Measurements from ENCODE around the gene ADGRG3.
"Not testable (repeated sequence)": the region's sequence is repeated elsewhere in the genome, so short reads cannot be mapped to it uniquely, and the experiment has no call there.

ADGRG3 gene

DNA sequence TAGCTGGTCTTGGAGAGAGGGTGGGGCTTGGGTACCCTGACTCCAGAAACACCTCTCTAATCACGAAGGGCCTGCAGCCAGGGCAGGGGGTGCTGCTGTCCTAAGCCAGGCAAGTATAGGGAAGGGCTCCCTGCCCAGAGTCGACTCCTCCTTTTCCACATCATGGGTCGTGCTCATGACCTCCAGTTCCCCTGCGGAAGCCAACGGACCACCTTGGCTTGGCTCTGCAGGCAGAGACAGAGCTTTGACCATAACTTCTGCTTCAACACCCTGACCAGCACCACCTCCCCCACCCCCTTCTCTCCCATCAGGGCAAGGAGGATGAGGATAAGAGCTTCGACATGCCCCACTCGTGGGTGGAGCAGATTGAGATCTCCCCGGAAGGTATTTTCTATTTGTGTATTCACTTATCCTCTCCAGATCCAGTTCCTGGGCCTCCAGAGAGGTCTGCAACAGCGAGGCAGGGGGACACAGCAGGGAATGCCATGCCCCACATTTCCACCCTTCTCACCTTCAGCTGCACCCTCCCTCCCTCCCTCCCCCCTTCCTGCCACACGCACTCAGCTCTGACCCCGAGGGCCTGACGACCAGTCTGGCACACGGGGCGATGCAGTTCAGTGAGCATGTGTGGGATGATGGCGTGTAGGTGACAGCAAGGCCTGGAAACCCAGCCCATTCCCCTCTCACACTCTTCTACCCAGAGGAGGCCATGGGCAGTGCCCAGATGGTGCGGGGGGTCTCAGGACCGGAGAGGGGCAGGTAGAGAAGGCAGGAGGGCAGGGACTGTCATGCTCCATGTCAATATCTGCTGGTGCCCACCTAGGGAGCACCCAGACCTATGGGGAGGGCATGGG, 53.5 kb downstream of the ADGRG3 start:
- DNase-seq (ENCODE audit: low spot score) = no peak

DNA sequence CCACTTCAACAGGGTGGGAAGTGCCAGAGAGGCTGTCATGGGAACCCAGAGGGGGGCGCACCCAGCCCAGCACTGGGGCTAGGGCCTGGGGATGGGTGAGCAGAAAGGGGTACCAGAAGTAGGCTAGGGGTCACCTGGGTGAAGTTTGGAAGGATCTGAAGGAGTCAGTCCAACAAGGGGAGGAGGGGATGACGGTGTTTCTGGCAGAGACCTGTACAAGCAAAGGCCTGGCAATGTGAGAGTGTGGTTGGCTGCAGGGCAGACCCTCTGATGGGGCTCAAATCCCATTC, 54.0 kb downstream of the ADGRG3 start:
- no peak for DNase-seq (ENCODE audit: low spot score)

DNA sequence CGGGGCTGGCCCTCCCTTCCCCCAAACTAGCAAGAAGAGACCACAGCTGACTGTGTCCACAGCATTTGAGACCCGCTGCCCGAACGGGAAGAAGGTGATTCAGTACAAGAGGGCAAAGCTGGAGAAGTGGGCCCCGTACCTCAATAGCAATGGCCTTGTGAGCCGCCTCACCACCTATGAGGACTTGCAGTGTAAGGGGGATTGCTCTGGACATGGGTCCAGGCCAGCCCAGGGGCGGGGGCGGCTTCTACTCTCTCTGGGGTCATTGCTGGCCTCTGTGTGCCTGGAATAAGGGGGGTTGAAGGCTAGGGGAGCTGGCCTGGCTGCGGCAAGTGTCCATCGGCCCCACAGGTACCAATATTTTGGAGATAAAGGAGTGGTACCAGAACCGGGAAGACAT, 54.5 kb downstream of the ADGRG3 start:
- DNase-seq (ENCODE audit: low spot score) = no peak

DNA sequence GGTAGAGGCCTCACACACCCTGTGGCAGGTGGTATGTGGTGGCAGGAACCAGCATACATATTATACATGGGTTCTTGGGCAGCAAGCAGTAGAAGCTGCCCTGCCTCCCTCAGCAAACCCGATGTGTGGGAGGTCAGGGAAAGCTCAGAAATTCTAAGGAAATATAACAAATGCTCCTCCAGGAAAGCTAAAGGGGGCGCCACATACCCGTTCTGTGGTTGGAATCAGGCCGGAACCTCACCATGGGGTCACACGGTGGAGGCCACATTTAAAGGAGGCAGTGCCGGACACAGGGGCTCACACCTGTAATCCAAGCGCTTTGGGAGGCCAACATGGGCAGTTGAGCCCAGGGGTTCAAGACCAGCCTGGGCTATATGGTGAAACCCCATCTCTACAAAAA, 55.1 kb downstream of the ADGRG3 start:
- DNase-seq (ENCODE audit: low spot score) = peak; percentile 50

DNA sequence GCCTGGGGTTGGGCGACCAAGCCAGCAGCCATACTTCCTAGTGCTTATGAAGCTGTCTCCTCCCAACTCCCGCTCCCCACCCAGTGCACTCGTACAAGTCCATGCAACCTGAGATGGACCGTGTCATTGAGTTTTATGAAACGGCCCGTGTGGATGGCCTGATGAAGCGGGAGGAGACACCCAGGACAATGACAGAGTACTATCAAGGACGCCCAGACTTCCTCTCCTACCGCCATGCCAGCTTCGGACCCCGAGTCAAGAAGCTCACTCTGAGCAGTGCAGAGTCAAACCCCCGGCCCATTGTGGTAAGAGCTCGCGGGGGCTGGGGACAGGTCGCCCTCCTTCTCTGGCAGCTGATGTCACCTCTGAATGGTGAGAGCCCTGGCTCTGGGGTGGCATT, 56.4 kb downstream of the ADGRG3 start:
- DNase-seq (ENCODE audit: low spot score) = no peak

DNA sequence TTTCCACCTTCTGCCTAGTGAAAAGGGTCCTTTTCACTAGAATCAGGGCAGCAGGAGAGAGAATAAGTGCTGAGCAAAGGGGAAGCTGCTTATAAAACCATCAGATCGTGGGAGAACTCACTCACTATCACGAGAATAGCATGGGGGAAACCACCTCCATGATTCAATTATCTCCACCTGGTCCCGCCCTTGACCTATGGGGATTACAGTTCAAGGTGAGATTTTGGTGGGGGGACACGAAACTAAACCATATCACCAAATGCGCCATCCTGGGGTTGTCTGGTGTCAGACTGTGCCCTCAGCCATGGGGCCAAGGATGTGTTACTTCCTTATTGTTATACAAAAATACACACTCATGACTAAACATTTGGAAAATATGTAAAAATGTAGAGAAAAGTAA, 57.0 kb downstream of the ADGRG3 start:
- DNase-seq (ENCODE audit: low spot score) = no peak

DNA sequence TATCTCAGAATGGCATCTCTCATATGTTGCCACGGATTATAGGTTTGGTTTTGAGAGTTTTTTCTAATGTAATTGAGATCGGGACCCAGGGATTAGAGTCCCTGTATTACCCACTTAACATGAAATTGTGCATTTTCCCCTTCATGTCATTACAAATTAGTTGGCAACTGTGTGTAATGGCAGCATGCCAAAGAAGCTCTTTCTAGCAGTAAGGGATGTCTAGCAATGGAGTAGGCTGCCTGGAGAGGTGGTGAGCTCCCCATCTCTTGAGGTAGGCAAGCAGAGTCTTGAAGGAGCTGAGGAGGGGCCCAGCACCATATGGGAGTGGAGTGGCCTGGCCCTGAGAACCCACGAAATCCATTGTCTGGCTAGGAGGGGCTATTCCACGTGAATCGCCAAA, 57.4 kb downstream of the ADGRG3 start:
- no peak for DNase-seq (ENCODE audit: low spot score)

DNA sequence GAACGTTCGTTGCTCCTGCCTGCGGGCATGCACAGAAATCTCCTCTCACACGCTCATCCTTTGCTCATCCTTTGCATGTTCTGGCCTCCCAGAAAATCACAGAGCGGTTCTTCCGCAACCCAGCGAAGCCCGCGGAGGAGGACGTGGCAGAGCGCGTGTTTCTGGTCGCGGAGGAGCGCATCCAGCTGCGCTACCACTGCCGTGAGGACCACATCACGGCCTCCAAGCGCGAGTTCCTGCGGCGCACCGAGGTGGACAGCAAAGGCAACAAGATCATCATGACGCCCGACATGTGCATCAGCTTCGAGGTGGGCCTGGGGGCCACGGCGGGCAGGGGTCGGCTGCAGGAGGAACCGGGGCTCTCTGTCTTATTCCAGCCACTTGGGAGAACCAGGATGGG, 57.9 kb downstream of the ADGRG3 start:
- no peak for DNase-seq (ENCODE audit: low spot score)

DNA sequence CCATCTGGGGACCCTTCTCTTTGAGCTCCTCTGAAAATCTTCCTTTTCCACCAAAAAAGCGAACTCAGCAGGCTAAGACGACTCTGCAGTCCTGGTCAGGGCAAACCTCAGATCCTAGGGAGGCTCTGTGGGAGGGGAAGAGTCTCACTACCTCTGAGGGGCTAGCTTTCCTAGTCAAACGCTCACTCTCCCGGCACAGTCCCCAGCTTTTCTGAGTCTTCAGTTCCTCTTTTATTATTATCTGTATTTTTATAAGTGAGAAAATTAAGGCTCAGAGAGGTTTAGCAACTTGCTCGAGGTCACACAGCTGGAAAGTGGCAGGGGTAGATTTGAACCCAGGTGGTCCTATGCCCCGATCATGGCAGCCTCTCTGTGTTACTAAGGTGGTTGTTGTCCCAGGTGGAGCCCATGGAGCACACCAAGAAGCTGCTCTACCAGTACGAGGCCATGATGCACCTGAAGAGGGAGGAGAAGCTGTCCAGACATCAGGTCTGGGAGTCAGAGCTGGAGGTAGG, 58.4 kb downstream of the ADGRG3 start:
- DNase-seq (ENCODE audit: low spot score) = no peak

DNA sequence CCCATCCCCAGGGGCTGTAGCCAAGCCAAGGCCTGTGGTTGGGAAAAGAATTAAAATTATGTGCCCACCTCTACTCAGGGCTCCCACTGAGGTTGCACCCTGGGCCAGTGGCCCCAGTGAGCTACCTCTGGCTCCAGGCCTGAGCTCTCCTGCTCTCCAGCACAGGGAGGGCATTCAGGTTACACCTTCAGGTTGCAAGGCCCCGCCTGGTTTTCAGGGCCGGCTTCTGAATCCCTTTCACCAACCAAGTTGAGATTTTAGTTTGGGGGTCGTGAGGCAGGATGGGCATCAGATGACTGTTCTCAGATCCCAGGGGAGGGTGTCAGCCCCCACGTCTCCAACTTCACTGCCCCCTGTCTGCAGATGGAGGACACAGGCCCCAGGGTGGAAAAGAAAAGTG, 59.5 kb downstream of the ADGRG3 start:
- DNase-seq (ENCODE audit: low spot score) = no peak

DNA sequence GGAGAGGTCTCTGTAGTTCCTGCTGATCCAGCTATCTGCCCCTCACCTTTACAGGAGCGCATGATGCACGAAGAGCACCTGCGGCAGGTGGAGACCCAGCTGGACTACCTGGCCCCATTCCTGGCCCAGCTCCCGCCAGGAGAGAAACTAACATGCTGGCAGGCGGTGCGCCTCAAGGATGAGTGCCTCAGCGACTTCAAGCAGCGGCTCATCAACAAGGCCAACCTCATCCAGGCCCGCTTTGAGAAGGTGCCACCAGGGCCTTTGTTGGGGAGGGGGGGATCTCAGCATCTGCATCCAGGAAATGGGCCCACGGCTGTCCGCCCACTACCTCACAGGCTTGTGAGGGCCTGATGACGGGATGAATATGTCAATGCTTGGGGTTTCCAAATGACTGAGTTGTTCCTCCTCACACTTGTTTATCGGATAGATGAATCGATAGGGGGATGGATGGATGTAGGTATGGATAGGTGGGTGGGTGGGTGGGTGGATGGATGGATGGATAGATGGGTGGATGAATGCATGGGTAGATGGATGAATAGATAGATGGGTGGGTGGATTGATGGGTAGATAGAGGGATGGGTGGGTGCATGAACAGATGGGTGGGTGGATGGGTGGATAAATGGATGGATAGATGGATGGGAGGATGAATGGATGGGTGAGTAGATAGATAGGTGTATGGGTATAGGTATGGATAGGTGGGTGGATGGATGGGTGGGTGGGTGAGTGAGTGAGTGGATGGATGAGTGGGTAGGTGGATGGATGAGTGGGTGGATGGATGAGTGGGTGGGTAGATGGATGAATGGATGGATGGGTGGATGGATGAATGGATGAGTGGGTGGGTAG, 60.5 kb downstream of the ADGRG3 start:
- no peak for DNase-seq (ENCODE audit: low spot score)

DNA sequence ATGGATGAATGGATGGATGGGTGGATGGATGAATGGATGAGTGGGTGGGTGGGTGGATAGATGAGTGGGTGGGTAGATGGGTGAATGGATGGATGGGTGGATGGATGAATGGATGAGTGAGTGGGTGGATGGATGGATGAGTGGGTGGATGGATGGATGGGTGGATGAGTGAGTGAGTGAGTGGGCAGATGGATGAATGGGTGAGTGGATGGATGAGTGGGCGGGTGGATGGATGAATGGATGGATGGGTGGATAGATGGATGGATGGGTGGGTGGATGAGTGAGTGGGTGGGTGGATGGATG, 61.0 kb downstream of the ADGRG3 start:
- DNase-seq (ENCODE audit: low spot score) = no peak

DNA sequence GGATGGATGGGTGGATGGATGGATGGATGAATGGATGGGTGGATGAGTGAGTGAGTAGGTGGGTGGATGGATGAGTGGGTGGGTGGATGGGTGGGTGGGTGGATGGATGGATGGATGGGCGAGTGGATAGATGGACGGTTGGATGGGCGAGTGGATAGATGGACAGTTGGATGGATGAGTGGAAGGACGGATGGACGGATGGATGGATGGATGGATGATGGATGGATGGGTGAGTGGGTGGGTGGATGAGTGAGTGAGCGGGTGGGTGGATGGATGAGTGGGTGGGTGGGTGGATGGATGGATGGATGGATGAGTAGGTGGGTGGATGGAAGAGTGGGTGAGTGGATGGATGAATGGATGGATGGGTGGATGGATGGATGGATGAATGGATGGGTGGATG, 61.7 kb downstream of the ADGRG3 start:
- not testable (repeated sequence) for DNase-seq (ENCODE audit: low spot score)

DNA sequence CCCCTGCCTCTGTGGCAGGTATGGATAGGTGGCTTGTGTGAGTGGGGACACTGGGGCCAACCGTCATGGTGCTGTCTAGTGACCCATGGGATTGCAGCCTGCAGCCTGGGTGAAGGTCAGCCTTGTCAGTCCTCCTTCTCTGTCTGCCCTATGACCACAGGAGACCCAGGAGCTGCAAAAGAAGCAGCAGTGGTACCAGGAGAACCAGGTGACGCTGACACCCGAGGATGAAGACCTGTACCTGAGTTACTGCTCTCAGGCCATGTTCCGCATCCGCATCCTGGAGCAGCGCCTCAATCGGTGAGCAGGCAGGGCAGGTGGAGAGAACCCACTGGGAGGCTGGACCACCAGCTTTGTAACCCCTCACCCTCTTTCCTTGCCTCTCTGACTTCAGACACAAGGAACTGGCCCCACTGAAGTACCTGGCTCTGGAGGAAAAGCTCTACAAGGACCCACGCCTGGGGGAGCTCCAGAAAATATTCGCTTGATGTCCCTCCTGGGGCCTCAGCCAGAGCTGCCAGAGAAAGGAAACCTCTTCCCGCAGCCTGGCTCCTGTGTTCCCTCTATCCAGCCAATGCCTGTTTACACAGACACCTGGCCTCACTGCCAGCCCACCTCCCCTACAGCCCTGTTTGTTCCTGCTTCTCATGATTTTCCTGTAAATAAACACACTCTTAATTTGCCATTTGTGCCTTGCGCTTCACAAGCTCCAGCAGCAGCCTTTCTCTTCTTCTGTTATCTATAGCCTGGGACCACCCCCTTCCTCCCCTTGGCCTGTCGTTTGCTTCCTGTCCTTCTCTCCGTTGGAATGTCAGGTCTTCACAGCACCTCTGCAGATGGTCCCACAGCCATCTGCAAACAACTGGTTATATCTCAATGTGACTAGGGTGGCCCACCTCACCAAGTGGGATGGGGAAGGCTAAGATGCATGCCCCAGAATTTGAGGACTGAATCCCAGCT, 62.9 kb downstream of the ADGRG3 start:
- DNase-seq (ENCODE audit: low spot score) = no peak

DNA sequence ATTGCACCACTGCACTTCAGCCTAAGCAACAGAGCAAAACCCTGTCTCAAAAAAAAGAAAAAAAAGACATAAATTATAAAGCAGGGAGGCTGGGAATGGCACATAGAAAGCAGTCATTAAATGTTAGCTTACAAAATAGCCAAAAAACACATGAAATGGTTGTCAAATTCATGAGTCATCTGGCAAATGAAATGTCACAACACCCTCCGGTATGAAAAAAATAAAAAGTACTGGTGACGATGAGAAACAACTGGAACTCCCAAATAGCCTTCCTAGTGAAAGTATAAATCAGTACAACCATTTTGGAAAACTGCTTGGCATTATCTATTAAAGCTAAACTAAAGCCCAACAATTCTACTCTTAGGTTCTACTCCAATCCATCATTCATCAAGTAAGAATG, 63.9 kb downstream of the ADGRG3 start:
- DNase-seq (ENCODE audit: low spot score) = no peak

DNA sequence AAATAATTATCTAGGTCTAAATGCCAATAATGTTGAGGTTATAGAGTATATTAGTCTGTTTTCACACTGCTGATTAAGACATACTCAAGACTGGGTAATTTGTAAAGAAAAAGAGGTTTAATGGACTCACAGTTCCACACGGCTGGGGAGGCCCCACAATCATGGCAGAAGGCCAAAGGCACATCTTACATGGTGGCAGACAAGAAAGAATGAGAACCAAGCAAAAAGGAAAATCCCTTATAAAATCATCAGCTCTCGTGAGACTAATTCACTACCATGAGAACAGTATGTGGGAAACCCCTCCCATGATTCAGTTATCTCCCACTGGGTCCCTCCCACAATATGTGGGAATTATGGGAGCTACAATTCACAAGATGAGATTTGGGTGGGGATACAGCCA, 64.6 kb downstream of the ADGRG3 start:
- no peak for DNase-seq (ENCODE audit: low spot score)

DNA sequence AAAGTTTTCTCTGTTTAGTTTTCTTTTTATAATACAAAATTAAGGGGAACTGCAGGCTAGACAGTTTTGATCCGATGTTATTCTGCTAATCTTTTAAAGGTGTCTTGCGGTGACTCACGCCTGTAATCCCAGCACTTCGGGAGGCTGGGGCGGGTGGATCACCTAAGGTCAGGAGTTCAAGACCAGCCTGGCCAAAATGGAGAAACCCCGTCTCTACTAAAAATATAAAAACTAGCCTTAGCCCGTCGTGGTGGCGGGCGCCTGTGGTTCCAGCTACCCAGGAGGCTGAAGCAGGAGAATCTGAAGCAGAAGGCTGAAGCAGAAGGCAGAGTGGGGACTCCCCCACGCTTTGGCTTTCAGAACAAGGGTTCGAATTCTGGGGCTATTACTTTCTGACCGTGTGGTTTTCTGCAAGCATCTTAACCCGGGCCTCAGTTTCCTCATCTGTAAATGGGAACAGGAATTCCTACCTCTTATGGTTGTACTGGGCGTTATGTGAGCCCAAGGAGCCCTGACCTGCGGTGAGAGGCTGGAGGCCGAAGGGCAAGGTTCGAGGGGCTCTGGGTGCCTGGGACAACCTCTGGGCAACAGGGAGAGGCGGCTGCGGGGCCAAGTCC, 66.3 kb downstream of the ADGRG3 start:
- no peak for DNase-seq (ENCODE audit: low spot score)

DNA sequence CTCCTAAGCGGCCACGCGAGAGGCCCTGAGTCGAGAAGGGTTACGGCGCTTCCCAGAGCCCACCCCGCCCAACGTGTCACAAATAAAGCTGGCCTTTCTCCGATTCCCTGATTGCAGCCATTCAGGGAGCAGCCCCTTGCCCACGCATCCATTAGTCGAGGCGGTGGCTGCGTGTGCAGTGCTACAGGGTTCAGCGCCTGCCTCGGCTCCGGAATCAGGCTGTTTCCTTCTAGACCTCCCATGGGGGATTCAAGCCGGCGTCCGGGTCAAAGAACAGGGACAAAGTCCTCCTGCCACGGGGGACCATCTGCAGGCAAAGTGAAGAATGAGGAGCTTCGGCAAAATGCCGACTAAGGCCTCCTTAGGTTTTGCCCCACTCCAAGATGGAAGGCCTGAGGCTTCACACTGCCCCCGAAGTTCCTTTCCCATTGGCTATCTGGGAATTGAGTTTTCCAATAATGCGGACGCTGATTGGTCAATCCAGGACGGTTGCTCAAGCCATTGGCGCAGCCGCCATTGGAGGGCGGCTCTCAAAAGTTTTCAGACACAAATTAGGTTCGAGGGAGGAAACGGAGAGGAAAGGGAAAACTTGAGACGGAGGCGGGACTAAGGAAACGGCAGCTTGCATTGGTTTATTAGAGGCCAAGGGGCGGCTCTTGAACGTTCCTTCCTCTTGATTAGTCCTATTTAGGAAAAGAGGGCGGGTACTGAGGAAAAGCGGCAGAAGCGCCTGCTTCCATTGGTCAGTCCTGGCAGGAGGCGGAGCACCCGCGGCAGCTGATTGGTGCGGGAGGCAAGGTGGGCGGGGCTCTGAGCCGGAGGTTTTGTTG, 67.0 kb downstream of the ADGRG3 start:
- peak; percentile 98 for DNase-seq (ENCODE audit: low spot score)

DNA sequence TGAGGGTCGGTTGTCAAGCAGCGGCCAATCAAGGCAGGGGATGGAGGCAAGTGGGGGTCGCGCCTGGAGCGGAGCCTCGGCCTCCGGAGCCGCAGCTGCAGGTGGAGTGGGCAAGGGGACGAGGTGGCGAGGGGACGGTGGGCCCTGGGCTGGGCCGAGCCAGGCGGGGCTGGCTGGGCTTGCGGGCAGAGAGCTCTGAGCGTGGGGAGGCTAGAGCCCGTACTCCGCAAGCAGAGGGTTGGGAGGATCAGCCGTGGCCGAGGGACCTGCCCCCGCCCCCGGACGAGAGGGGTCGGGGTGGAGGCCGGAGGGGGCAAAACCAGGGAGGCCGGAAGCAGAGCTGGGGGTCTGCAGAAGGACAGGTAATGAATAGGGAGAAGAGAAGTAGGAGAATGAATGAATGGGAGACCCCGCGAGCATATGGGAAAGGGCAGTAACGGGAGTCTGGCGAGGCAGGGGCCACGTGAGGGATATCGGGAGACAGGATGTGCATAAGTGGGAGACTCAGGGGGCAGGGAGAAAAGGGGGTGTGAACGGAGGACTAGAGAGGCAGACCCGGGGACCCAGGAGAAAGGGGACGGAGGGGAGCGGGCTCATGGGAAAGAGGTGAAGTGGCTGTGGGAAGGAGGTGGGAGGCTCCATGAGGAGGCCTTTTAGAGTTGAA, 67.8 kb downstream of the ADGRG3 start, which contains the start of gene KATNB1:
TSS of gene KATNB1 (plus strand) at position 16 of the 664 bp plus-strand sequence. CDS start 1,474 bp downstream, outside the sequence.
- no peak for DNase-seq (ENCODE audit: low spot score)

All from HuH-7 (cell line).